ENCODE measurements around the gene WDR37.

The WDR37 gene

GRCh38 chr10:1130995-1131790, 75.0 kb downstream of the WDR37 start:
- no peak for DNase-seq

DNA sequence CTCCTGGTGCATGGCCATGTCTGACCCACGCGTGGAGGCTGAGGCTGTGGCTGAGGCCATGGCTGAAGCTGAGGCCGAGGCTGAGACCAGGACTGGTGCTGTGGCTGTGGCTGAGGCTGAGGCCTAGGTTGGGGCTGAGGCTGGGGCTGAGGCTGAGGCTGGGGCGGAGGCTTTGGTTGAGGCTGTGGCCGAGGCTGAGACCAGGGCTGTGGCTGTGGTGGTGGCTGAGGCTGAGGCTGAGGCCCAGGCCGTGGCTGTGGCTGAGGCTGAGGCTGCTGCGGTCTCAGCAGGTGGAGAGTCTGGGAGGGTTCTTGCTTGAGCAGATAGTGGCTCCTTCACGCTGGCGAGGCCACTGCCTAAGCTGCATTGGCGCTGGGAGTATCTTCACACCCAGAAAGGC, 76.4 kb downstream of the WDR37 start:
- DNase-seq, result no peak

GRCh38 chr10:1133495-1134045, 77.4 kb downstream of the WDR37 start:
- no peak for DNase-seq

DNA sequence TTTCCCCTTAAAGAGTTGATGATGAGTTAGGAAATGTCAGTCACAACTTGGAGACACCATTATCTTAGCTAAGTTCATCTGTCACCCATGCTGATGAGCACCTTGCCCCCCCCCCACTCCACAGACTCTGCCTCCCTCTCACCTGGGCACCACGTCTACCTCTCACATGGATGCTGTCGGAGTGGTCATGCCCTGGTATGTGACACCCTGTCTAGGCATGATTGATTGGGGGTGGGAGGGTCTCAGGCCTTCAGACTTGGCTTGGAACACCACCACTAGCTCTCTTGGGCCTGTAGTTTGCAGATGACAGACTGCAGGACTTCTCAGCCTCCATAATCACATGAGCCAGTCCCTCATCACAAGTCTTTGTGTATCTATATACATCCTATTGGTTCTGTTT, 78.0 kb downstream of the WDR37 start:
- no peak for DNase-seq

DNA sequence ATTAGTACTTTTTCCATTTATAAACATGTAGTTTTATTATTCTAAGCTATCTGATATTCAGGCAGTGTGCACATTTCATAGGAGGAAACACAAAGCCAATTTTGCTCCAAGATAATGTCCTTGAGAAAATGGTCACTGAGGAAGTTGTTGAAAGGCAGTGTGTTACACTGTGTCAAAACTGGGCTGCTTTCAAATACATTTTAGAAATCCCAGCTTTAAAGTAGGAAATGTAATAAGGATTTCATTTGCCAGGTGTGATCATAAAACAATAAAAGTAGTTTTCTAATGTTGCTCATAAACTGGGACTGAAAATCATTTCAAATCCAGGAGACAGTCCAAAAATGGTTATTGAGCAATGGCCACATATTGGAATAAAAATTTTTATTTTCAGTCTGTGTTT, 80.1 kb downstream of the WDR37 start:
- DNase-seq, result no peak

DNA sequence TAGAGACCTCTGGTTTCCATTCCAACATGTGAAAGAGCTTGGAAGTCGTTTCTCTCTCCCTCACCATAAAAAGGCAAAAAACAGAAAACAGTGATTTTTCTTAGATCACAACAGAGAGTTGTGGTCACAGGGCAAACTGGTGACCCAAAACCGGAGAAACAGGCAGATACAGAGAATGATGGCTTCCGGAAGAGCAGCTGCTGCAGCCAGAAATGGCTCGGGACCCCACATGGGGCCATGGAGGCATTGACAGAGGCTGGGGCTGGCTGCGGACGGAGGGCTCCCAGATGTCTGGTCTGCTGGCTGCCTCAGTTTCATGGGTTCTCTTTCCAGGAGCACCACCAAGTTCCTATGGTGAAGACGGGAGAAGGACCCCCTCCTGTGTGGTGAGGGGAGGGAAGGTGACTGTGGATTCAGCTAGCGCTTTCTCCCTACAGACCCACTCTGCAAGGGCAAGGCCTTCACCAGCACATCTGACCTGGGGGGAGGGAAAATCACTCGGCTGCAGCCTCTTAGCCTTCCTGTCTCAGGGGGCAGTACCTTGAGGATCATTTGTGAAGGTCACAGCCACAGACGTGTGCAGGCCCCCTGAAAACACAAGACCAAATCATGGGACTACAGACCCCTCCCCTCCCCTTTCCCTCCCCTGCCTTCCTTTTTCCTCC, 81.4 kb downstream of the WDR37 start:
- DNase-seq, result no peak

DNA sequence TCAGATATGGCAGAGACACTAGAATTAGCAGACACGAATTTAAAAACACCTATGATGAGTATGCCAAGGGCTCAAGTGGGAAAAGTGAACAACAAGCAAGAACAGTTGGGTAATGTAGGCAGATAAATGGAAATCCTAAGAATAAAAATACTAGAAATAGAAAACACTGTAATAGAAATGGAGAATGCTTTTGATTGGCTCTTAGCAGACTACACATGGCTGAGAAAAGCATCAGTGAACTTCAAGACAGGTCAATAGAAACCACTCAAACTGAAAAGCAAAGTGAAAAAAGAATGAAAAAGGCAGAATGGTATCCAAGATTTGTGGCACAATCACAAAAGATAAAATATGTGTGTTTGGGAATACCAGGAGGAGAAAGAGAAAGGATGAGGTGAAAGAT, 82.3 kb downstream of the WDR37 start:
- DNase-seq, result no peak

DNA sequence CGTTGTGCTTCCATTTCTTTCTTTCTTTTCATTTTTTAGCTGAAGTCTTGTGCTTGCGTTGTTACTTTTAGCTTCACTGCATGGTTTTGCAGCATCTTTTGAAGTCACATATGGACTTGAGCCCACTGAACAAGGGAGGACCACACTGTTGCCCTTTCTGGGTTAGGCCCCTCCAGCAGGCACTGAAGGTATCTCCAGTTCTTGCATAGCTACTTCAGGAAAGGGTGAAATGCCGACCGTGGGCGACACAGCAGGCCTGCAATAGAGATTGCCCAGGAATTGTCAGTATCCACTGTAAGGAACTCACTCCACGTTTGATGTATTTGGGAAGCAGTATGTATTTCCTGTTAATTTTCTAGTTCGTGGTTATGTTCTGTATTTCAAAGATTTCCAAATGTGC, 85.1 kb downstream of the WDR37 start:
- no peak for DNase-seq

DNA sequence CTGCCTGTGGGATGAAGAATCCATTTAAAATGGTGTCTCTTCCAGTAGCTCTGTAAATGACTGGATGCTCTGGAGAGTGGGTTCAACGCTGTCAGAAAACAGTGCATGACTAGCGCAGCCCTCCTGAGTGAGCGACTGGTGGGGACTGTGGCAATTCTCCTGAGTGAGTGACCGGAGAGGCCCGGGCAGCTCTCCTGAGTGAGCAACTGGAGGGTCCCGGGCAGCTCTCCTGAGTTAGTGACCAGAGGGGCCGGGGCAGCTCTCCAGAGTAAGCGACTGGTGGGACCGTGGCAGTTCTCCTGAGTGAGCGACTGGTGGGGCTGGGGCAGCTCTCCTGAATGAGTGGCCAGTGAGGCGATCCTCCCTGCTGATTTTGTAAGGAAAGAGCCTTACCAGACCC, 85.5 kb downstream of the WDR37 start:
- DNase-seq, result no peak

DNA sequence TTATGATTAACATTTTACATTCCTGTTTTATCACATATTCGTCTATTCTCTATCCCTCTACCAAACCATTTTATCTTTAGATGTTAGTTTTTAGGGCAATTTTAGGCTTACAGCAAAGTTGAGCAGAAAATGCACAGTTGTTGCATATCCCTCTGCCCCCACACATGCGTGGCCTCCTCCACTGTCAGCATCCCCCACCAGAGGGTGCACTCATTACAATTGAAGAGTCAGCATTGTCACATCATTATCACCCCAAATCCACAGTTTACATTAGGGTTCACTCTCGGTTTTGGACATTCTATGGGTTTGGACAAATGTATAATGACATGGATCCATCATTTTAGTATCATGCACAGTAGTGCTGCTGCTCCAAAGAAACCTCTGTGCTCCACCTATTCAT, 86.4 kb downstream of the WDR37 start:
- no peak for DNase-seq

DNA sequence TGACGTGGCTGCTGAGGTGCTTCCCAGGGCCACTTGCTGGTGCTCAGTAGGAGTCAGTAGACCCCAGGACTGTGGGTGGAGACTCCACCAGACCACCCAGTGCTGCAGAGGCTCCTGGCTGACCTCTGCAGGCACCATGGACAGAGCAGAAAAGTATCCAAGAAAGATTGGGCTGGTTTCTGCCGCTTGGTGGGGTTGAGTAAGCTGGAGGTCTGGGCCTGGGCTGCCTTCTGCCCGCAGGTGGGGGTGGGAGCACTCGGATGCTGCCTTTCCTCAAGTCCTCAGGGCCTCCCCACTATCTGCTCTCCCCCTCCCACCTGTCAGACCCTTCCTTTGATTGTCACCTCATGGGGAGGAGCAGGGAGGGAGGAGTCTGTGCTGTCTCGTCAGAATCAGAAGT, 91.6 kb downstream of the WDR37 start:
- DNase-seq, result no peak

- DNase-seq, result no peak
Observed at GRCh38 chr10:1148855-1149605, 92.8 kb downstream of the WDR37 start.

GRCh38 chr10:1149793-1150637, 93.8 kb downstream of the WDR37 start:
- no peak for DNase-seq

DNA sequence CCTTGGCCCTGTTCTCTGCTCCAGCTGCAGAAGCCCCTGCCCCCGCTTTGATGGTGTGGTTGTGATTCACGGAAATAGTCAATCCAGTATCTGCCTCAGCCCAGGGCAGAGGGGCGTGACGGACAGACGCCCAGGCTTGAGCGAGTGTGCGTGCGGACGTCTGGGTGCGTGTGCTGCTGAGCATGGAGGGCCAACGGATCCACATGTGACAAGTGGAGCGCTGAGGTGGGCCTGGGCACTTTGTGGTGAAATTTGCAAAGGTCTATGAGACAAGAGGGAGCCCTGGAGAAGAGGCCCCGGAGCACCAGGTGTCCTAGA, 94.4 kb downstream of the WDR37 start:
- no peak for DNase-seq

GRCh38 chr10:1151076-1152033, 95.2 kb downstream of the WDR37 start:
- no peak for DNase-seq

DNA sequence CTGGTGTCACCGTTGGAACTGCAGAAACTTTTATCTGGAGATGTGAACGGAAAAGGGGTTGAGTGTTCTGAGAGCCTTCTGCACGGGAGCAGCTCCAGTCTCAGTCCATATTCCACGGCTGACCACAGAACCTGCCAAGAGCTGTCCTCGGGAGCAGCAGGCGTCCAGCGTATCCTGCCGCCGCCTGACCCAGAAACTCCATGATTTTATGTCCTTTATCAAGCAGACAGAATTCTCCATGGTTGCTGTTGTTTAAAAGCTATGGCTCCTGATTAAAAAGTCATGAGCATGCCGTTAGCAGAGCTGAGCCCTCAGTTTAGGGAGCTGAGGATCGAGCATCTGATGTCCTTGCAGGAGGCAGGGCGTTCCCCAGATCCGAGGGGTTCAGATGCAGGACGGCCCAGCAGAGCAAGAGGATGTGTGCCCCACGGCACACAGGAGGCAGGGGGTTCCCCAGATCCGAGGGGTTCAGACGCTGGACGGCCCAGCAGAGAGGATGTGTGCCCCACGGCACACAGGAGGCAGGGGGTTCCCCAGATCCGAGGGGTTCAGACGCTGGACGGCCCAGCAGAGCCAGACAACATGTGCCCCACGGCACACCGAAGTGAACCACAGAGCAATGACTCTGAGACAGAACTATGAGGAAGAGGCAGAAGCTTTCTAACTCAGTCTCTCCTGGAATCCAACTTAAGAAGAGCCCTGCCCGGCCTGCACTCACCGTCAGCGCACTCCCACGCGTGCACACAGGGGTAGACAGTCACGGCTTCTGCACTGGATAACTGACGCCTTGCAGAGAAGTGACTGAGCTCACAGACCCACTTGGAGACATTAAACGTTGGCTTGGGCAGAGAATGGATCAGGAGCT, 96.4 kb downstream of the WDR37 start:
- DNase-seq, result no peak

DNA sequence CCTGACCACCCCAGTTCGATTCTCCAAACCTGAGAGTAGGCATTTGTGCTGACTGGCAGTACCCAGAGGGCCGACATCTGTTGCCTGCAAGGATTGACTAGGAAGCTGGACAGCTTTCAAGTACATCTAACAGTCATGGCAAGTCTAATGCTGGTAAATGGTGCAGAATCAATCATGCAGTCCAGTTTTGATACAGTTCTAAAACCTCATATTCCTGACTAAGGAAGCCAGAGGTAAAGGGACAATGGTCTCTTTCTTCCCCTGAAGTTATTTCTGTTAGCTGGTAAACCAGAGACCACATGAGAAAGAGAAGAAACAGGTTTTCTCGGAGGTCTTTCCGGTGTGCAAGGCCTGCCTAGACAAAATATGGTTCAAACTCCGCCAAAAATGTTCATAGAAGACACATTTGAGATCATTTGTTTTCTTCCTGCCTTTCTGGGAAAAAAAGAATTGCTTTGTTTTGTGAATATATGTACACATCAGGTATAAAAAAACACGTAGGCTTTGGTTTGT, 97.1 kb downstream of the WDR37 start:
- DNase-seq, result no peak

- no peak for DNase-seq
Observed at GRCh38 chr10:1153805-1154351, 97.7 kb downstream of the WDR37 start.

- no peak for DNase-seq
Observed at GRCh38 chr10:1154531-1155295, 98.5 kb downstream of the WDR37 start.
